H1 (cell line): ENCODE data around the gene ADH1B. TPM values are rescaled to one million over a fixed set of nuclear protein-coding genes. Genes with fewer than 3 reads are reported as not detected.

Experiments
- CTCF ChIA-PET: fragments of 300-600 bp; sonication (Branson Sonifier 250); formaldehyde crosslinking; loops from one replicate; lab custom pipeline; 2021; ENCODE audit not compliant: partially characterized antibody; lab: Charles Lee
- POLR2A ChIA-PET: fragments of 300-600 bp; sonication (Branson Sonifier 250); formaldehyde crosslinking; loops from one replicate; lab custom pipeline; 2021; ENCODE audit warnings: inconsistent platforms; ENCODE audit not compliant: partially characterized antibody; lab: Charles Lee
- DNase-seq, 2 experiments: peaks; one replicate each; pipeline versions ENCODE4 v3.0.0 to v3.0.0-alpha.2; 2010 to 2022; ENCODE audit warnings: low spot score in 2 of 2, low read depth in 1 of 2, mixed read lengths in 1 of 2
- FAIRE-seq: peaks from 2 replicates; lab custom pipeline; 2011; peaks lifted over from hg19 to GRCh38; lab: Jason Lieb, UNC
- H2AFZ ChIP-seq: 2 replicates; pipeline ENCODE4 v1.8.1; 2012; ENCODE audit warnings: low read length, inconsistent platforms
- H2AK5ac ChIP-seq: 2 replicates; pipeline ENCODE4 v1.6.1; 2013; ENCODE audit warnings: low read depth, low read length
- H2BK120ac ChIP-seq: replicated peaks from 2 replicates; pipeline ENCODE3; 2013; ENCODE audit warnings: low read depth, low read length, inconsistent platforms
- H2BK12ac ChIP-seq: 2 replicates; pipeline ENCODE4 v1.6.1; 2013; ENCODE audit warnings: low read depth, low read length
- H2BK15ac ChIP-seq: 2 replicates; pipeline ENCODE4 v1.6.1; 2013; ENCODE audit warnings: low read length
- H2BK20ac ChIP-seq: 2 replicates; pipeline ENCODE4 v1.6.1; 2013; ENCODE audit warnings: low read length
- H2BK5ac ChIP-seq: 2 replicates; pipeline ENCODE4 v1.6.1; 2013; ENCODE audit warnings: low read depth, low read length
- H3K14ac ChIP-seq: 2 replicates; pipeline ENCODE4 v1.6.1; 2013; ENCODE audit warnings: inconsistent platforms; ENCODE audit not compliant: insufficient read length
- H3K18ac ChIP-seq: 2 replicates; pipeline ENCODE4 v1.6.1; 2013; ENCODE audit warnings: low read length; ENCODE audit errors: extremely low read depth
- H3K23ac ChIP-seq: 2 replicates; pipeline ENCODE4 v1.6.1; 2013; ENCODE audit warnings: inconsistent platforms; ENCODE audit not compliant: insufficient read length
- H3K23me2 ChIP-seq: 2 replicates; pipeline ENCODE4 v1.6.1; 2013; ENCODE audit warnings: low read depth, low read length
- H3K27ac ChIP-seq: 2 replicates; pipeline ENCODE4 v1.6.1; 2011; ENCODE audit warnings: low read depth, low read length, inconsistent platforms
- H3K27me3 ChIP-seq, 4 experiments: replicated peaks in 1 of 4; 1 replicate in 1 of 4; 2 replicates in 3 of 4; pipeline versions ENCODE4 v1.6.1 to v1.8.1; 2011 to 2013; ENCODE audit warnings: low read length in 3 of 4, mild to moderate bottlenecking in 3 of 4, inconsistent platforms in 2 of 4, mixed read lengths in 2 of 4, moderate library complexity in 1 of 4; ENCODE audit not compliant: control insufficient read depth in 3 of 4, insufficient read depth in 3 of 4; ENCODE audit errors: extremely low read depth in 1 of 4
- H3K36me3 ChIP-seq, 4 experiments: 2 replicates each; pipeline versions ENCODE4 v1.6.1 to v1.8.1; 2011 to 2013; ENCODE audit warnings: mild to moderate bottlenecking in 4 of 4, low read length in 3 of 4, moderate library complexity in 2 of 4, control low read depth in 1 of 4, inconsistent platforms in 1 of 4; ENCODE audit not compliant: insufficient read depth in 4 of 4, control insufficient read depth in 2 of 4
- H3K4ac ChIP-seq: replicated peaks from 2 replicates; pipeline ENCODE3; 2013; ENCODE audit warnings: low read length, low read depth, mixed read lengths, inconsistent platforms; ENCODE audit not compliant: insufficient read length
- H3K4me1 ChIP-seq, 4 experiments: replicated peaks in 1 of 4; 1 replicate in 1 of 4; 2 replicates in 3 of 4; pipeline versions ENCODE4 v1.6.1 to v1.8.1; 2011 to 2013; ENCODE audit warnings: low read length in 3 of 4, inconsistent platforms in 2 of 4, mixed read lengths in 1 of 4; ENCODE audit not compliant: insufficient read depth in 4 of 4, control insufficient read depth in 3 of 4
- H3K4me2 ChIP-seq, 2 experiments: 2 replicates each; pipeline versions ENCODE4 v1.6.1 to v1.8.1; 2011 to 2013; ENCODE audit warnings: low read depth in 2 of 2, low read length in 2 of 2, control low read depth in 1 of 2, inconsistent platforms in 1 of 2, mild to moderate bottlenecking in 1 of 2; ENCODE audit not compliant: insufficient read depth in 1 of 2
- H3K4me3 ChIP-seq, 4 experiments: fragments of 200-600, 300-600 bp in 1 of 4; sonication (generic), shearing (Covaris generic), sonication (Bioruptor Twin) in 1 of 4; 2 replicates each; pipeline versions ENCODE4 v1.5.1 to v1.8.1; 2011 to 2016; ENCODE audit warnings: low read length in 4 of 4, low read depth in 3 of 4, control low read depth in 2 of 4, inconsistent platforms in 2 of 4, mild to moderate bottlenecking in 2 of 4, mixed read lengths in 1 of 4, moderate library complexity in 1 of 4; ENCODE audit not compliant: insufficient read depth in 2 of 4; ENCODE audit errors: extremely low read depth in 1 of 4
- H3K56ac ChIP-seq: replicated peaks from 2 replicates; pipeline ENCODE3; 2013; ENCODE audit warnings: low read depth, mild to moderate bottlenecking, mixed read lengths, low read length, inconsistent platforms; ENCODE audit not compliant: insufficient read length
- H3K79me1 ChIP-seq: 2 replicates; pipeline ENCODE4 v1.6.1; 2013; ENCODE audit warnings: low read depth, low read length, control low read depth
- H3K79me2 ChIP-seq, 2 experiments: 2 replicates each; pipeline versions ENCODE4 v1.6.1 to v1.8.1; 2012 to 2013; ENCODE audit warnings: low read length in 2 of 2, mild to moderate bottlenecking in 2 of 2, inconsistent platforms in 1 of 2; ENCODE audit not compliant: insufficient read depth in 2 of 2, control insufficient read depth in 1 of 2
- H3K9ac ChIP-seq, 4 experiments: replicated peaks in 1 of 4; 1 replicate in 1 of 4; 2 replicates in 3 of 4; pipeline versions ENCODE4 v1.6.1 to v1.8.1; 2011 to 2013; ENCODE audit warnings: low read depth in 3 of 4, low read length in 3 of 4, control low read depth in 2 of 4, mild to moderate bottlenecking in 2 of 4, moderate library complexity in 2 of 4, inconsistent platforms in 1 of 4; ENCODE audit errors: extremely low read depth in 1 of 4
- H3K9me3 ChIP-seq, 2 experiments: 2 replicates each; pipeline versions ENCODE4 v1.6.1 to v1.8.1; 2012 to 2013; ENCODE audit warnings: mild to moderate bottlenecking in 2 of 2, moderate library complexity in 2 of 2, control low read depth in 1 of 2, inconsistent platforms in 1 of 2, low read depth in 1 of 2, low read length in 1 of 2, mixed read lengths in 1 of 2; ENCODE audit not compliant: insufficient read depth in 2 of 2
- H4K20me1 ChIP-seq, 2 experiments: replicated peaks in 1 of 2; 2 replicates each; pipeline versions ENCODE3 to v1.8.1; 2011 to 2013; ENCODE audit warnings: inconsistent platforms in 2 of 2, low read length in 2 of 2, mild to moderate bottlenecking in 1 of 2; ENCODE audit not compliant: insufficient read depth in 2 of 2, control insufficient read depth in 1 of 2
- H4K5ac ChIP-seq: 2 replicates; pipeline ENCODE4 v1.6.1; 2013; ENCODE audit warnings: low read length, low read depth, mixed read lengths, inconsistent platforms; ENCODE audit not compliant: insufficient read length
- H4K8ac ChIP-seq: 2 replicates; pipeline ENCODE4 v1.8.0; 2013; ENCODE audit warnings: mild to moderate bottlenecking, moderate library complexity, low read length, inconsistent platforms; ENCODE audit not compliant: insufficient read depth; ENCODE audit errors: extremely low read depth
- H4K91ac ChIP-seq: replicated peaks from 2 replicates; pipeline ENCODE3; 2013; ENCODE audit warnings: low read length, mixed read lengths, inconsistent platforms; ENCODE audit not compliant: insufficient read length
- GTF2F1 ChIP-seq: IDR thresholded peaks from 2 replicates; pipeline ENCODE4 v1.6.1; 2012; ENCODE audit warnings: low read depth, low read length, improper control_type of control experiment, borderline replicate concordance
- KDM5A ChIP-seq: fragments of 200-600 bp; IDR thresholded peaks from 2 replicates; pipeline ENCODE4 v1.7.1; 2012; ENCODE audit warnings: mild to moderate bottlenecking, low read length, inconsistent platforms, mixed read lengths
- MAFK ChIP-seq: IDR thresholded peaks from 2 replicates; pipeline ENCODE4 v1.6.1; 2012; ENCODE audit warnings: low read depth, mild to moderate bottlenecking, improper control_type of control experiment, low read length
- NANOG ChIP-seq: IDR thresholded peaks from 2 replicates; pipeline ENCODE4 v1.6.1; 2011; ENCODE audit warnings: low read length, low read depth, mild to moderate bottlenecking, inconsistent platforms; ENCODE audit not compliant: insufficient read depth, poor library complexity, severe bottlenecking
- POLR2AphosphoS5 ChIP-seq: IDR thresholded peaks from 2 replicates; pipeline ENCODE4 v1.6.1; 2011; ENCODE audit warnings: low read depth, low read length
- SIX5 ChIP-seq: IDR thresholded peaks from 2 replicates; pipeline ENCODE4 v1.6.1; 2011; ENCODE audit warnings: mild to moderate bottlenecking, low read depth, low read length
- TCF12 ChIP-seq: IDR thresholded peaks from 2 replicates; pipeline ENCODE4 v1.6.1; 2011; ENCODE audit warnings: low read depth, mild to moderate bottlenecking, low read length
- WGBS, 2 experiments: shearing (Covaris generic) in 1 of 2; methylation state at CpG; one replicate each; pipeline versions ENCODE4 v1.1.6 to v1.1.7; 2013 to 2015; ENCODE audit warnings: low lambda C conversion rate in 2 of 2, mixed read lengths in 2 of 2, inconsistent platforms in 1 of 2, low coverage in 1 of 2, missing lambda C conversion rate in 1 of 2; ENCODE audit not compliant: insufficient replicate concordance in 2 of 2, insufficient coverage in 1 of 2, insufficient read length in 1 of 2; ENCODE audit errors: extremely low coverage in 1 of 2, missing lambda C conversion rate in 1 of 2; 5-methylcytosine and 5-hydroxymethylcytosine counted together
- polyA plus RNA-seq, 7 experiments: library from polyadenylated mRNA; depleted of rRNA in 3 of 7; stranded (reverse) in 5 of 7; unstranded in 2 of 7; fragments of >200 nt in 5 of 7; fragments of 200-250 nt in 2 of 7; gene quantifications; 1 replicate in 5 of 7; 2 replicates in 1 of 7; 4 replicates in 1 of 7; pipeline versions ENCODE4 v1.2.1 to v1.2.3, GENCODE V29; 2011 to 2013; ENCODE audit warnings: missing spikeins in 2 of 7, mixed read lengths in 2 of 7
- total RNA-seq: library from RNA; stranded (reverse); fragmentation: NEBNext Ultra II Directional; extraction: Animal tissue kit (Norgen Biotek cat#: 25700); gene quantifications from 2 replicates; pipeline ENCODE4 v1.2.1, GENCODE V29; 2021
- TF ChIP-seq, protein P1 (sequence below): IDR thresholded peaks from 2 replicates; pipeline ENCODE4 v1.6.1; 2012; ENCODE audit warnings: inconsistent platforms

The ADH1B gene
- total and polyA plus RNA-seq, 2 of the 8 experiments (the other 6 are each of a cell fraction or from before 2014, with no cell fraction given) = not detected

GRCh38 chr4:99314211-99314610, 7.0 kb downstream of the ADH1B start:
- Histone ChIP-seq H3K9me3 (no peaks in the 10 kb centered on the region), H2BK120ac (no peak overlapping the region), H2AK5ac (no peak overlapping the region), H4K20me1 (no peaks in the 10 kb centered on the region), H3K4me1 (peaks cover 0 to 2% (median 0%) of the 10 kb centered on the region in 4 experiments; a peak in 2 of 7 replicates), H3K9ac (no peak overlapping the region), H2BK15ac (no peak overlapping the region), H3K27me3 (no peaks in the 10 kb centered on the region), H2AFZ (no peak overlapping the region), H3K4me3 (no peak overlapping the region), H2BK20ac (no peak overlapping the region), H3K27ac (no peak overlapping the region), H3K4me2 (no peak overlapping the region), H3K4ac (no peak overlapping the region), H3K79me1 (no peaks in the 10 kb centered on the region), H3K23me2 (no peaks in the 10 kb centered on the region), H3K56ac (no peak overlapping the region), H2BK12ac (no peak overlapping the region), H4K8ac (no peak overlapping the region), H2BK5ac (no peak overlapping the region), H4K91ac (no peak overlapping the region), H4K5ac (no peak overlapping the region), H3K79me2 (no peaks in the 10 kb centered on the region), H3K18ac (no peak overlapping the region), H3K14ac (no peak overlapping the region), H3K23ac (no peak overlapping the region), H3K36me3 (no peaks in the 10 kb centered on the region)
- DNase-seq = no peak
- FAIRE-seq = no peak
- POLR2A ChIA-PET = no interaction called here
- WGBS, 2 experiments = 94% methylated on average over 1 of the region's 1 CpG; no CpG with 5 or more reads in 1 of the 2 experiments
- CTCF ChIA-PET = no interaction called here
- TF ChIP-seq GTF2F1 = no peak
- no peak for TF ChIP-seq SIX5
- TF ChIP-seq TCF12 = no peak
- TF ChIP-seq MAFK = no peak
- no peak for TF ChIP-seq KDM5A
- no peak for TF ChIP-seq POLR2AphosphoS5
- TF ChIP-seq NANOG = no peak
- TF ChIP-seq, protein P1, sequence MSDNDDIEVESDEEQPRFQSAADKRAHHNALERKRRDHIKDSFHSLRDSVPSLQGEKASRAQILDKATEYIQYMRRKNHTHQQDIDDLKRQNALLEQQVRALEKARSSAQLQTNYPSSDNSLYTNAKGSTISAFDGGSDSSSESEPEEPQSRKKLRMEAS = no peak
